H1 (cell line): ENCODE data around the gene SUCNR1. TPM values are rescaled to one million over a fixed set of nuclear protein-coding genes. Genes with fewer than 3 reads are reported as not detected.

Experiments
- CTCF ChIA-PET: fragments of 300-600 bp; sonication (Branson Sonifier 250); formaldehyde crosslinking; loops from one replicate; lab custom pipeline; 2021; ENCODE audit not compliant: partially characterized antibody; lab: Charles Lee
- POLR2A ChIA-PET: fragments of 300-600 bp; sonication (Branson Sonifier 250); formaldehyde crosslinking; loops from one replicate; lab custom pipeline; 2021; ENCODE audit warnings: inconsistent platforms; ENCODE audit not compliant: partially characterized antibody; lab: Charles Lee
- DNase-seq, 2 experiments: peaks; one replicate each; pipeline versions ENCODE4 v3.0.0 to v3.0.0-alpha.2; 2010 to 2022; ENCODE audit warnings: low spot score in 2 of 2, low read depth in 1 of 2, mixed read lengths in 1 of 2
- FAIRE-seq: peaks from 2 replicates; lab custom pipeline; 2011; peaks lifted over from hg19 to GRCh38; lab: Jason Lieb, UNC
- H2AFZ ChIP-seq: 2 replicates; pipeline ENCODE4 v1.8.1; 2012; ENCODE audit warnings: low read length, inconsistent platforms
- H2AK5ac ChIP-seq: 2 replicates; pipeline ENCODE4 v1.6.1; 2013; ENCODE audit warnings: low read depth, low read length
- H2BK120ac ChIP-seq: replicated peaks from 2 replicates; pipeline ENCODE3; 2013; ENCODE audit warnings: low read depth, low read length, inconsistent platforms
- H2BK12ac ChIP-seq: 2 replicates; pipeline ENCODE4 v1.6.1; 2013; ENCODE audit warnings: low read depth, low read length
- H2BK15ac ChIP-seq: 2 replicates; pipeline ENCODE4 v1.6.1; 2013; ENCODE audit warnings: low read length
- H2BK20ac ChIP-seq: 2 replicates; pipeline ENCODE4 v1.6.1; 2013; ENCODE audit warnings: low read length
- H2BK5ac ChIP-seq: 2 replicates; pipeline ENCODE4 v1.6.1; 2013; ENCODE audit warnings: low read depth, low read length
- H3K14ac ChIP-seq: 2 replicates; pipeline ENCODE4 v1.6.1; 2013; ENCODE audit warnings: inconsistent platforms; ENCODE audit not compliant: insufficient read length
- H3K18ac ChIP-seq: 2 replicates; pipeline ENCODE4 v1.6.1; 2013; ENCODE audit warnings: low read length; ENCODE audit errors: extremely low read depth
- H3K23ac ChIP-seq: 2 replicates; pipeline ENCODE4 v1.6.1; 2013; ENCODE audit warnings: inconsistent platforms; ENCODE audit not compliant: insufficient read length
- H3K23me2 ChIP-seq: 2 replicates; pipeline ENCODE4 v1.6.1; 2013; ENCODE audit warnings: low read depth, low read length
- H3K27ac ChIP-seq: 2 replicates; pipeline ENCODE4 v1.6.1; 2011; ENCODE audit warnings: low read depth, low read length, inconsistent platforms
- H3K27me3 ChIP-seq, 4 experiments: replicated peaks in 1 of 4; 1 replicate in 1 of 4; 2 replicates in 3 of 4; pipeline versions ENCODE4 v1.6.1 to v1.8.1; 2011 to 2013; ENCODE audit warnings: low read length in 3 of 4, mild to moderate bottlenecking in 3 of 4, inconsistent platforms in 2 of 4, mixed read lengths in 2 of 4, moderate library complexity in 1 of 4; ENCODE audit not compliant: control insufficient read depth in 3 of 4, insufficient read depth in 3 of 4; ENCODE audit errors: extremely low read depth in 1 of 4
- H3K36me3 ChIP-seq, 4 experiments: 2 replicates each; pipeline versions ENCODE4 v1.6.1 to v1.8.1; 2011 to 2013; ENCODE audit warnings: mild to moderate bottlenecking in 4 of 4, low read length in 3 of 4, moderate library complexity in 2 of 4, control low read depth in 1 of 4, inconsistent platforms in 1 of 4; ENCODE audit not compliant: insufficient read depth in 4 of 4, control insufficient read depth in 2 of 4
- H3K4ac ChIP-seq: replicated peaks from 2 replicates; pipeline ENCODE3; 2013; ENCODE audit warnings: low read length, low read depth, mixed read lengths, inconsistent platforms; ENCODE audit not compliant: insufficient read length
- H3K4me1 ChIP-seq, 4 experiments: replicated peaks in 1 of 4; 1 replicate in 1 of 4; 2 replicates in 3 of 4; pipeline versions ENCODE4 v1.6.1 to v1.8.1; 2011 to 2013; ENCODE audit warnings: low read length in 3 of 4, inconsistent platforms in 2 of 4, mixed read lengths in 1 of 4; ENCODE audit not compliant: insufficient read depth in 4 of 4, control insufficient read depth in 3 of 4
- H3K4me2 ChIP-seq, 2 experiments: 2 replicates each; pipeline versions ENCODE4 v1.6.1 to v1.8.1; 2011 to 2013; ENCODE audit warnings: low read depth in 2 of 2, low read length in 2 of 2, control low read depth in 1 of 2, inconsistent platforms in 1 of 2, mild to moderate bottlenecking in 1 of 2; ENCODE audit not compliant: insufficient read depth in 1 of 2
- H3K4me3 ChIP-seq, 4 experiments: fragments of 200-600, 300-600 bp in 1 of 4; sonication (generic), shearing (Covaris generic), sonication (Bioruptor Twin) in 1 of 4; 2 replicates each; pipeline versions ENCODE4 v1.5.1 to v1.8.1; 2011 to 2016; ENCODE audit warnings: low read length in 4 of 4, low read depth in 3 of 4, control low read depth in 2 of 4, inconsistent platforms in 2 of 4, mild to moderate bottlenecking in 2 of 4, mixed read lengths in 1 of 4, moderate library complexity in 1 of 4; ENCODE audit not compliant: insufficient read depth in 2 of 4; ENCODE audit errors: extremely low read depth in 1 of 4
- H3K56ac ChIP-seq: replicated peaks from 2 replicates; pipeline ENCODE3; 2013; ENCODE audit warnings: low read depth, mild to moderate bottlenecking, mixed read lengths, low read length, inconsistent platforms; ENCODE audit not compliant: insufficient read length
- H3K79me1 ChIP-seq: 2 replicates; pipeline ENCODE4 v1.6.1; 2013; ENCODE audit warnings: low read depth, low read length, control low read depth
- H3K79me2 ChIP-seq, 2 experiments: 2 replicates each; pipeline versions ENCODE4 v1.6.1 to v1.8.1; 2012 to 2013; ENCODE audit warnings: low read length in 2 of 2, mild to moderate bottlenecking in 2 of 2, inconsistent platforms in 1 of 2; ENCODE audit not compliant: insufficient read depth in 2 of 2, control insufficient read depth in 1 of 2
- H3K9ac ChIP-seq, 4 experiments: replicated peaks in 1 of 4; 1 replicate in 1 of 4; 2 replicates in 3 of 4; pipeline versions ENCODE4 v1.6.1 to v1.8.1; 2011 to 2013; ENCODE audit warnings: low read depth in 3 of 4, low read length in 3 of 4, control low read depth in 2 of 4, mild to moderate bottlenecking in 2 of 4, moderate library complexity in 2 of 4, inconsistent platforms in 1 of 4; ENCODE audit errors: extremely low read depth in 1 of 4
- H3K9me3 ChIP-seq, 2 experiments: 2 replicates each; pipeline versions ENCODE4 v1.6.1 to v1.8.1; 2012 to 2013; ENCODE audit warnings: mild to moderate bottlenecking in 2 of 2, moderate library complexity in 2 of 2, control low read depth in 1 of 2, inconsistent platforms in 1 of 2, low read depth in 1 of 2, low read length in 1 of 2, mixed read lengths in 1 of 2; ENCODE audit not compliant: insufficient read depth in 2 of 2
- H4K20me1 ChIP-seq, 2 experiments: replicated peaks in 1 of 2; 2 replicates each; pipeline versions ENCODE3 to v1.8.1; 2011 to 2013; ENCODE audit warnings: inconsistent platforms in 2 of 2, low read length in 2 of 2, mild to moderate bottlenecking in 1 of 2; ENCODE audit not compliant: insufficient read depth in 2 of 2, control insufficient read depth in 1 of 2
- H4K5ac ChIP-seq: 2 replicates; pipeline ENCODE4 v1.6.1; 2013; ENCODE audit warnings: low read length, low read depth, mixed read lengths, inconsistent platforms; ENCODE audit not compliant: insufficient read length
- H4K8ac ChIP-seq: 2 replicates; pipeline ENCODE4 v1.8.0; 2013; ENCODE audit warnings: mild to moderate bottlenecking, moderate library complexity, low read length, inconsistent platforms; ENCODE audit not compliant: insufficient read depth; ENCODE audit errors: extremely low read depth
- H4K91ac ChIP-seq: replicated peaks from 2 replicates; pipeline ENCODE3; 2013; ENCODE audit warnings: low read length, mixed read lengths, inconsistent platforms; ENCODE audit not compliant: insufficient read length
- CBX8 ChIP-seq: fragments of 300-800, 300-1000 bp; sonication (generic); IDR thresholded peaks from 2 replicates; pipeline ENCODE4 v1.7.1; 2016; ENCODE audit warnings: low read depth, low read length, borderline replicate concordance
- polyA plus RNA-seq, 7 experiments: library from polyadenylated mRNA; depleted of rRNA in 3 of 7; stranded (reverse) in 5 of 7; unstranded in 2 of 7; fragments of >200 nt in 5 of 7; fragments of 200-250 nt in 2 of 7; gene quantifications; 1 replicate in 5 of 7; 2 replicates in 1 of 7; 4 replicates in 1 of 7; pipeline versions ENCODE4 v1.2.1 to v1.2.3, GENCODE V29; 2011 to 2013; ENCODE audit warnings: missing spikeins in 2 of 7, mixed read lengths in 2 of 7
- total RNA-seq: library from RNA; stranded (reverse); fragmentation: NEBNext Ultra II Directional; extraction: Animal tissue kit (Norgen Biotek cat#: 25700); gene quantifications from 2 replicates; pipeline ENCODE4 v1.2.1, GENCODE V29; 2021

Gene SUCNR1
- total and polyA plus RNA-seq, 2 of the 8 experiments (the other 6 are each of a cell fraction or from before 2014, with no cell fraction given): not detected

DNA sequence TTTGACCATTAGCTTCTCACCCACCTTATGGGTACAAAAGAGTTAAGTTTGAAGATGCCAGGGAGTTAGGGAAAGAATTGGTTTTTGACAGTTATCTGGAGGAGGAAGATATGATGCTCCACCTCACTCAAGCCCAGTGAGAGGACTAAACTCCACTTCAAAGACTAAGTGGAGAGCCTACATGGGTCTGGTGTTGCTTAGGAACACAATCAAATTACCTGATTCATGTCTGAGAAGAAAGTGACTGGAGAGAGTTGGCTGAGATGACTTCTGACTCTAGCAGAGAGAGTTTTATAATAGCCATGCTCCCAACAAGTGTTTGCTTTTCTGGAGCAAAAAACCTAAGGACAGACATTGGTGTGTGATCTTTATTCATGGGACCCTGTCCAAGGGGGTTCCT, 43.3 kb downstream of the SUCNR1 start:
- ChIA-PET CTCF (interaction anchor here (0.8 to 2.6 kb wide), 4 partner anchors 12 to 538 kb away, joined by 3 to 12 read pairs (median 4); no protein-coding TSS in a partner anchor), POLR2A (no interaction called here)
- no peak overlapping the region for H3K4me2 ChIP-seq

More for the DNA sequence above, 43.3 kb downstream of the SUCNR1 start:
- no peak overlapping the region for H2BK12ac ChIP-seq
- no peak overlapping the region for H3K56ac ChIP-seq
- no peak overlapping the region for H2AK5ac ChIP-seq
- no peak overlapping the region for H2BK20ac ChIP-seq
- H3K36me3 ChIP-seq: no peaks in the 10 kb centered on the region
- H3K18ac ChIP-seq: no peak overlapping the region
- DNase-seq: no peak
- H3K79me1 ChIP-seq: no peaks in the 10 kb centered on the region
- H2BK15ac ChIP-seq: no peak overlapping the region
- H4K5ac ChIP-seq: no peak overlapping the region
- no peaks in the 10 kb centered on the region for H3K27me3 ChIP-seq
- no peak overlapping the region for H4K91ac ChIP-seq
- no peaks in the 10 kb centered on the region for H3K4me1 ChIP-seq
- FAIRE-seq: no peak
- no peak overlapping the region for H3K9ac ChIP-seq
- no peak overlapping the region for H2BK5ac ChIP-seq
- no peak overlapping the region for H3K23ac ChIP-seq
- no peak overlapping the region for H3K27ac ChIP-seq
- no peaks in the 10 kb centered on the region for H3K79me2 ChIP-seq
- no peak overlapping the region for H3K14ac ChIP-seq
- no peak overlapping the region for H2AFZ ChIP-seq
- H3K4me3 ChIP-seq: no peak overlapping the region
- H3K23me2 ChIP-seq: no peaks in the 10 kb centered on the region
- no peaks in the 10 kb centered on the region for H3K9me3 ChIP-seq
- H4K8ac ChIP-seq: no peak overlapping the region
- TF ChIP-seq CBX8: no peak
- H2BK120ac ChIP-seq: no peak overlapping the region
- H4K20me1 ChIP-seq: no peaks in the 10 kb centered on the region
- no peak overlapping the region for H3K4ac ChIP-seq
